NCI-H2227 (cell line): Measurements from ENCODE around the gene DERL2.

ENCODE experiments used
- DNase-seq: peaks from one replicate; lab custom pipeline; 2025; ENCODE audit not compliant: unreplicated experiment; lab: John Stamatoyannopoulos, UW

DERL2 gene

DNA sequence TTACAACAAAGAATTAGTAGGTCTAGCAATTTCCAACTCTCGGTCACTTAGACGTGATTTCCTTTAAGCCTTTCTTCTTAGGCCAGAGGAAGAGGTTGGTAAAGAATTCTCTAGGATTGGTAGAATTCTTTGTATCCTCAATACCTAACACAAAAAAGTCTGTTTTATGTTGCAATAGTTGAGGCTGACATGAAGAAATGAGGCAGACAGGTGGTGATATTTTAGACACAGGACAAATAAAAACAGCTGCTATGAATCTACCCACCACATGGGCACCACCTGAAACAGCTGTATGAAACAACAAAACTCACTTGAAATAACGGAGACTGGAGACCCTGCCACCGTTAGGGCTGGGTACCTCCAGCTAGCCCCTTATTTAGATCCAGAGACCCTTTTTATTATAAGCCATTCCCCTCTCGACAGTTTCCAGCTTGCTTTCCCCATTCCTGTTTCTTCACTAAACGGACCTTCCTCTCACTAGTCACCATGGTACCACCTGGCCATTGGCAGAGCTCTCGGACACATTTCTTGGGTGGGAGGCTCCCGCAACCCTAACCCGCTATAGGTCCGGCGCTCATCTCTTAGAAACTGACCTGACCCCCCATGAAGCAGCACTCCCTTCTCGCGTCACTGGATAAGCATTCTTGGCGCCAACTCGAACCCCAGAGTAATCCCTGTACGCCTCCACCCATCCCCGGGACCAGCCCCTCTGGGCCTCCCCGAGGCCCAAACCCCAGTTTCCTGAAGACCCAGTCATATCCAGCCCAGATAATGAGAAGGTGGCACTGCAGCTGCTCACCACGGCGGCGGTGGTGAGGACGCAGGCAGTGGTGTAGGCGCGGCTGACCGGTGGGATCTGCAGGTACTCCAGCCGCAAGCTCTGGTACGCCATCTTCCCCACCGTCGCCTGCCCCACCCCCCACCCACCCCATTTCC lies at the start of gene DERL2:
Gene DERL2, minus strand, starts transcription at position 909 of the 936 bp plus-strand sequence. Its CDS starts 17 bp downstream, at position 892.
- peak; percentile 68 for DNase-seq

DNA sequence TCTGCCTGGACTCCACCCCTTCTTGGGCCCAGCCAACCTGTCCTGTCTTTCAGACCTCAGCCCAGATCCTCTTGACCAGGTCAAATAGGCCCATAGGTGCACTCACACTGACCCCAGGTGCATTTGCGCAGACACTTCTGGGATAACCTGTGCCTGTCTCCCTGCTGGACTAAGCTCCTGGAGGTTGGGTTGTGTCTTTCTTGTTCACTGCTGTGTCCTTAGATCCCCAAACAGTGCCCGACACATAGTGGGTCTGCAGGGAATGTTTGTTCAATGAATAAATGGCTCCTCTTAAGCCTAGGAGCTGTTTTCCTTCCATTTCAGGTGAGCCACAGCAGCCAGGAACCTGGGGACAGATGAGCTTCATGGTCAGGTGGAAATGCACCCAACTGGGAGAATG lies 49.5 kb upstream of the DERL2 start:
- DNase-seq: no peak

DNA sequence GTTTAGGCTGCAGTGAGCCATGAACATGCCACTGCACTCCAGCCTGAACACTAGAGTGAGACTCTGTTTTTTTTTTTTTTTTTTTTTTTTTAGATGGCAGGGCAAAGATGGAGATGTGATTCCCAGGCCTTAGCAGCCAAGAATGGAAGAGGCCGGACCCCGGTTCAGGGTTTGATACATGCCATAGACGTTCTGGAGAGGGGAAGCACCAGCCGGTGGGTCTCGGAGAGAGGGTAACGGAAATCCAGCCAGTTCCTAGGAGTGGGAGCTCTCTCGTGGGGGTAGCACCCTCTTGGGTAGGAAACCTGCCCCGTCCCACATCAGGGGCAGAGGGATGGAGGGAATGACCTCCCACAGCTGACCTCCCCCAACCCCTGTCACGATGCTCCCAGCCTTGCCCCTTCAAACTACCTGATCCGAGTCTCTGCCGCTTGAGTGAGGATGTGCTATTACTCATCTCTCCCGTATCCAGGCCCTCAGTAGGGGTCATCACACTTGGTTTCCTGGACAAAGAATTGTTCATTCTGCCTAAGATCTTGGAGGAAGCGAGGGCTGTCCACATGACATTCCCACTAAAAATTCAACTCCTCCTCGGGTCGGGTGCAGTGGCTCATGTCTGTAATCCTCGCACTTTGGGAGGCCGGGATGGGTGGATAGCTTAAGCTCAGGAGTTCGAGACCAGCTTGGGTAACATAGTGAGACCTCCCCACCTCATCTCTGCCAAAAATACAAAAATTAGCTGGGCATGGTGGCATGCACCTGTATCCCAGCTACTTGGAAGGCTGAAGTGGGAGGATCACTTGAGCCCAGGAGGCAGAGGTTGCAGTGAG lies 47.7 kb upstream of the DERL2 start:
- DNase-seq: no peak

DNA sequence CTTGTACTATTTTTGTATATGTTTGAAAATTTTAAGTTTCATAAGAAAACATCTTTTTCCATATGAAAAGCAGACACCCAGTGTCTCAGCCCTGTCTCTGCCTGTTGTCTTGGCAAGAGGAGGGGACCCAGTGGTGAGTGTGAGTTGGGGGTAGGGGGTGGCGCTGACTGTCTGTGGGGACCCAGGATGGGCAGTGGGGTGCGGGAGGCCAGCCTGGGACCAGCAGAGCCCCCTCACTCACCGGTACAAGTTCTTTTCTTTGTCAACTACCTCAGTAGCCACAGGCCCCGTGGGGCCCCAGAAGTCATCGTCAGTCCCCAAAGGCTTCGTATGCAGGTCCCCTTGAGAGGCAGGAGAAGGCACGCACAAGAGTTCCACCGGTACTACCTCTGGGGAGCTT lies 46.6 kb upstream of the DERL2 start:
- DNase-seq: no peak

DNA sequence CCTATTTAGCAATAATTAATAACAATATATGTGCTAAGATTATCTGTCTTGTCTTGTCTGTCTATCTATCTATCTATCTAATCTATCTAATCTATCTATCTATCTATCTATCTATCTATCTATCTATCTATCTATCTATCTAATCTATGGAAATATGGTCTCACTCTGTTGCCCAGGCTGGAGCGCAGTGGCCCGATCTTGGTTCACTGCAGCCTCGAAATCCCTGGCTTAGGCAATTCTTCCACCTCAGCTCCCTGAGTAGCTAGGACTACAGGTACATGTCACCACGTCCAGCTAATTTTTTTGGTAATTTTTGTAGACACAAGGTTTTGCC lies 45.1 kb upstream of the DERL2 start:
- no peak for DNase-seq

DNA sequence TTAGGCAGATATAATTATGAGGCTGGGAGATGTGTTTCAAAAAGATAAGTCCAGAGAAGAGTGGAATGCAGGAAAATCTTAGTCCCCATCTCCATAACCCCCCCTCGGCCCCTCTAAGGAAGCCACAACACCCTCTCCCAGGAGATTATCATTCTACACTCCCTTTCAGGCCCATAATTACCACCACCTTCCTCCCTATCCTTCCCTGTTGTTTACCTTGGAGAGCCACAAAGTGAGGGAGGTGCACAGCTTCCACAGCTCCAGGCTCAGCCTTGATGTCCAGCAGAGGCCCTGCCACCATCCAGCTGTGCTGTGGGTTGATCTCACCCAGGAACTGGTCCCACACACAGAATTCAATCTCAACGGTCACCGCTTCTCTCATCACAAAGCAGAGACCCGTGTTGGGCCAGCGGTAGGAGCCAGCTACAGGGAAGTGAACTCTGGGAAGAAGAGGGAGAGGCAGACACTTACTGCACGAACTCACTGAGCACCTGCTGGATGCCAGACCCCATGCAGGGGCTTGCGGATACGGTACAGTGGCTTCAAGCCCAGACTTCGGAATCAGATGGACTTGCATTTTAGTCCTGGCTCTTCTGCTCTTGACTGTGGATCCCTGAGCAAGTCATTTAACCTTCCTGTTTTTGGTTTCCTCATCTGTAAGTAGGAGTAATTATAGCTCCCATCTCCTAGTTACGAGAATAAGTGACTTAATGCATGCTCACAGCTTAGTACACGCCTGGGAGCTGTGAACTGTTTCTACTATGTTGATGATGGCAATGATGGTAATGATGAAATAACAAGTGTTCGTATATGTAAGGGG lies 44.5 kb upstream of the DERL2 start:
- no peak for DNase-seq

DNA sequence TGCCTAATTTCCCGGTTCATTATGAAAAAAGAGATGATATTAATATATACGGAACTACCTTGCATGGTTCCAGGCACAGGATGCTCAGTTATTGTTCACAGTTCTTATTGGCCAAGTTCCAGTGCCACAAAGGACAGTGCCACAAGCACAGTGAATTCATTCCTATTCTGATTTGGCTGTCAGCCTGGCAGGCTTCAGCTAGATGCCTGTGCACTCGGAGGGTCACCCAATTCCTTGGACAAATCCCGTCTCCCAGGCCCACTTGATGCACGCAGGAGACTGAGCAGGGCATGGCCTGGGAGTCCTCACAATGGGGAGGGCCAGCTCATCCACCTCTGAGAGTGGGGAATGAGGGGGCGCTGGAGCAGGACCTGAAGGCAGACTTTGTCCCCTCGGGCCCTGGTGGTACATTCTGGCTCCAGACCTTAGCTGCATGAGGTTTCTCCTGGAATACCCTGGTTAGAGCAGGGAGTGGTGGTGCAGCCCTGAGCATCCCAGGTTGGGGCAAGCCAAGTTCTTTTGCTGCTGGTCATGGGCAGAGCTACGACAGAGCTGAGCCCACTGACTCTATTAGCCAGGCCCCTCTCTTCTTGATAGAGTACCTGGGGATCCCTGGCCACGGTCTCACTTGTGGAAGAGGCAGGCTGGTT lies 41.7 kb upstream of the DERL2 start:
- DNase-seq: no peak

DNA sequence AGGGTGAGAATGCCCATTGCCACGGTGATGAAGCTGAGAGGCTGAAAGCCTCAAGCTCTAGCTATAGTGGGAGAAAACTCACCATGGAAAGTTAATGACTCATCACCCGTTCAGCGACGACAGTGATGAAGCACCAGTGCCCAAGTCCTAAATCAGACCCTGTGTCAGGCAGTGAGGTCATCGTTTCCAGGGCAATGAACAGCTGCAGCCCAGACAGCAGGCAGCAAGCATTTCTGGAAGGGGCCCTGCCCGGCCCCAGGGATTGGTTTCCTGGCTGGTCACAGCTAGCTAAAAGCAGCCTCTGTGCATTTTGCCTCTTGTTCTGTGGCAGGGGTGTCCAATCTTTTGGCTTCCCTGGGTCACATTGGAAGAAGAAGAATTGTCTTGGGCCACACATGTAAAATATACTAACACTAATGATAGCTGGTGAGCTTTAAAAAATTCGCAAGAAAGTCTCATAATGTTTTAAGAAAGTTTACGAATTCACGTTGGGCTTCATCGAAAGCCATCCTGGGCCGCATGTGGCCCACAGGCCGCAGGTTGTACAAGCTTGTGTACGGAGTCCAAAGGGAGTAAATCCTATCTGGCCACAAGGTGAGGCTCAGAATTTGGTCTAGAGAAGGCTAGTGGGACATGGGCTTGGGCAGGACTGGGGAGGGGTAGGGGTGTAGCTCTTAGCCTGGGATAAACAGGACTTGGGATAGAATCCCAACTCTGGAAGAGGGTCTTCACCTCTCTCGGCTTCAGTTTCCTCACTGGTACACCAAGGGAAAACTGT lies 41.0 kb upstream of the DERL2 start:
- DNase-seq: peak; percentile 44

DNA sequence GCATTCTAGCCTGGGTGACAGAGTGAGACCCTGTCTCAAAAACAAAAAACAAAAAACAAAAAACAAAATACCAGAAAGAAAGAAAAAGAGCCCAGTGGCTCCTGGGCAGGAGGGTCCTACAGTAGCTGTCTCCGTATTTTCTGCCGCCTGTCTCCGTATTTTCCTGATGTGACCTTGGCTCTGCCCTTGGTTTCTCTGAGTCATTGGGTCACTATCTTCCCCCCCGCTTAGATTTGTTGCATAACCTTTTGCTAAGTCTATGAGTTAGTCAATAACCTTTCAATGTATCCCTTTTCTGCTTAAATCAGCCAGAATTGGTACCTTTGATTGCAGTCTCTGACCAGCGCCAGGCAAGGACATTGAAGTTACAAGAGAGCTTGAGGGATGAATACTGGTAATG lies 37.3 kb upstream of the DERL2 start:
- no peak for DNase-seq

DNA sequence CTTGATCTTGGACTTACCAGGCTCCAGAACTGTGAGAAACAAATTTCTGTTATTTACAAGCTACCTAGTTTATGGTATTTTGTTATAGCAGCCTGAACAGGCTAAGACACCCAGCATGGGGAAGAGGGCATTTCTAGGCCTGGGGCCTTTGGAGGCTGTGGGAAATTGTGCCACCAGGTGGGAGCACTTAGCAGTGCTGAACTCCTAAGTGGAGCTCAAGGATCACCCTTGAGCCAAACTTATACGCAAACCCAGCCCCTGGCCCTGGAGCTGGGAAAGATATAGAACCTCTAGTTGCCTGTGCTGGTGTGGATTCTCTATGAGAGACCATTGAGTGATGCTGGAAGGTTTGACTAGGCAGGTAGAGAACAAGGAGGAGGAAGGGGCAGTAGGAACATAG lies 36.5 kb upstream of the DERL2 start:
- no peak for DNase-seq

DNA sequence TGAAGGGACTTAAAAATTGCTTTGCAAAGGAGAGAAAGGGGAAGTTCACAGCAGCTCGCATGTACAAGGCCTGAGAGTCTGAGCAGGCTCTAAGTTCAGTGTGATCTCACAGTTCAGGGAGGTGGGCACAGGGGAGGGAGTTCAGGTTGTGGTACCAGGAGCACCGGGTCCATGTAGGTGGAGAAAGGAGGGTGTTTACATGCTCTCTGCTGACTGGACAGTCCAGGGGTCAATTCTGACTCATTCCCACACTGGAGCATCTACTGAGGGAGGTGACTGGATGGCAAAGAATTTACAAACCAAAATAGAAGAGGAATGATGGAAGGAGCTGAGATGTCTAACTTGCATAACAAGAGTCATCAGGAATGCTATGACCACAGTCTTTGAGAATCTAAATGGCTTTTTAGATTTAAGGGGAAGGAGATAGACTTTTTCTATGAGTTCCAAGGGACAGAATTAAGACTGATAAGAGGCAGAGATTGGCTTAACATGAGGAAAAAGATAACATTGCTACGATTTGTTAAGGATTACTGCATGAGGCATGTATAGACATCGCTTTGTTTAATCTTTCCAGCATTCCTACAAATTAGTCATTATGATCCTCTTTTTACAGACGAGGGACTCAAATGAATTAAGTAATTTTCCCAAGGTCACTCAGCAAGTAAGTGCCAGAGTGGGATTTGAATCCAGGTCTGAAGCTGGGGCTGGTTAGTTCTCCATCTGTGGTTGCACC lies 30.2 kb upstream of the DERL2 start:
- no peak for DNase-seq

DNA sequence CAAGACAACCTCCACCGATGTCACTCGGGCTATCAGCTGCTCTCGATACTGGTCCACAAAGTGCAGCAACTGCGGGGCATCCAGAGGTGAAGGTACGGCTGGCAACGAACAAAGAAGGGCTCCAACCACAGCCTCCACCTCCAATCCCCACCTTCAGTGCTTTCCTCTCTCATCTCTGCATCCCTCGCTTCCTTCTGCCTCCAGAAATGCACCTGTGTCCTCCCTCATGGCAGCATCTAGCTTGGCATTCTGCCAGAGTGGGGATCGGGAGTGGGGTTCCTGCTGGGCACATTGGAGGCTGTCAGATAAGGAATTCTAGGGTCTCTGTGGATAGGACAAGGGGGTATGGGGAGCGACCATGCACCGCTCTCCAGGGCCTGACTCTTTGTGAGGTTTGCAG lies 29.0 kb upstream of the DERL2 start:
- DNase-seq: no peak

DNA sequence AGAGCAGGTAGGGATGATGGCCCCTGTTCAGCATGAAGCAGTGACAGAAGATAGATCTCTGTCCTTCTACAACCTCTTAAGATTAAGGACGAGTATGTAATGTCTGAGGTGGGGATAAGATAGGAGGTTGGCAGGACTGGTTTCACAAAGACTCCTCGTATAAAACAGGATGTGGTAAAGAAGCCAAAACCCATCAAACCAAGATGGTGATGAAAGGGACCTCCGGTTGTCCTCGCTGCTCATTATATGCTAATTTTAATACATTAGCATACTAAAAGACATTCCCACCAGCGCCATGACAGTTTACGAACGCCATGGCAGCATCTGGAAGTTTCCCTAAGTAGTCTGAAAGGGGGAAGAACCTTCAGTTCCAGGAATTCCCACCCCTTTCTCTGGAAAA lies 27.6 kb upstream of the DERL2 start:
- DNase-seq: no peak

DNA sequence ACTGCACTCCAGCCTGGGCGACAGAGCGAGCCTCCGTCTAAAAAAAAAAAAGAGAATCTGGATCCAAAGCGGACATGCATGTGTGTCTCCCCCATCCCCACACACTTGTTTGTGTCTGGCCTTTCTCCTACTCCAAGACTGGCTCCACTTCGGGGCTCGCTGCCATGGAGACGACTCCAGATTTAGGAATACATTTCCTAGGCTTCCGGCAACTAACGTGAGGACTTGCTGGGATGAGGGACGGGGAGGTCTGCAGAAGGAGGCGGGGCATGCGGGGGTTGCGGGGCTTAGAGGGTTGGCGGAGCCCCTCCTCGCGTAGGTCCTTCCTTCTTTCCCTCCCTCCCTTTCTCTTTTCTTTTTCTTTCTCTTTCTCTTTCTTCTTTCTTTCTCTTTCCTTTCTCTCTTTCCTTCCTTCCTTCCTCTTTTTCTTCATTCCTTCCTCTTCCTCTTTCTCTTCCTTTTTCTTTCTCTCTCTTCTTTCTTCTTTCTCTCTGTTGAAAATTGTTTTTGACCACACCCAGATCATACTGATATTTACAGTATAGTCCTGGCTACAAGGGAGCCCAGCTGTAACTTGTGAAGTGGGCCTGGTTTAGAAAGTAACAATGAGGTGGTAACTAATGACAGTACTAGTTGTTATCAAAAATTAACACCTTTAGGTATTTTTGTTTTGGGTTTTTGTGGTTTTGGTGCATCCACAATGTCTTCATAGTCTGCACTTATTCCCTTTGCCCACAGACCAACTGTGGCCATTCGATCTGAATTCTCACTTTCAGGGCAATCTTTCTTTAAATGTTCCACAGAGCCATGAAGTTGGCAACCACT lies 25.6 kb upstream of the DERL2 start:
- DNase-seq: no peak

DNA sequence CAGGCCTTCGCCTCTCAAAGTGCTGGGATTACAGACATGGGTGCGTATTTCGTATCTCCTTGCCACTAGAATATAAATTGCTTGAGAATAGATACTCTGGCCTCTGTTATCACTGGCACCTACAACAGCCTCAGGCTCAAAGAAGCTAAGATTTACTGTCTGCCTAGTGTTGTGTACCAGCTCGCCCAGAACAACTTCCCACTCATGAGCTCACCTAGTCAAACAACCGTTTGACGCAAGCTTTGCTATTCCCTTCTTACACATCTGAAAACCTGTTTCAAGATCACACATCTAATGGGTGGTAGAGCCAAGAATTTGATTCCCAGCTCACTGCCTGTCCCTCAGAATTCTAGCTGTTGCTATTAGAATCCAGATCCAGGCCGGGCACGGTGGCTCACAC lies 24.8 kb upstream of the DERL2 start:
- no peak for DNase-seq

DNA sequence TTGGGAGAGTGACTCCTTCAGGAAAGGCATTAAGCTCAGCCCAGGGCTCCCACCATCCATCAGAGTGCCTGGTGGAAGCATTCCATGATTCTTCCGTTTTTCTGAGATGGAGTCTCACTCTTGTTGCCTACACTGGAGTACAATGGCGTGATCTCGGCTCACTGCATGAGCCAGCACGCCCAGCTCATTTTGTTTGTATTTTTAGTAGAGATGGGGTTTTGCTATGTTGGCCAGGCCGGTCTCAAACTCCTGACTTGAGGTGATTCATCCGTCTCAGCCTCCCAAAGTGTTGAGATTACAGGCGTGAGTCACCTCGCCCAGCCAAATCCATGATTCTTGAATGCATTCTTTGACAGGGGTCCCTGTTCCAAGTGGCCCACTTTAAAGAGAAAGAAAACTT lies 23.5 kb upstream of the DERL2 start:
- DNase-seq: no peak

DNA sequence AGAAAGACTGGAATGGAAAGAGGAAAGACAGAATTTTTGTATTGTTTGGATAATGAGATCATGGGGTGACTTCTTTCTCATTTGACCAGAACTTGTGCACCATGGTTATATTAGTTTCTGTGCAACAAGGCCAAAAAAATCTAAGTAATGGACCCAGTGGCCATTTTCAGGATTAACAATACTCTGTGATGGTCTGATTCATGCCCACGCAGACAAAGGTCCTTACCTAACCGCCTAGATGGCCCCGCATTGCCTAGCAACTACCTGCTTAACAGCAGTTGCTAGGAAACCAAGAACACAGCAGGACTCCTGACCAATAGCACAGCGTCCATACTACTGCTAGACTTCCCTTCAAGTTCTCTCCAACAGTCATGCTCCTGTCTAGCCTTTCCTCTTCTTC lies 22.8 kb upstream of the DERL2 start:
- DNase-seq: peak; percentile 88

DNA sequence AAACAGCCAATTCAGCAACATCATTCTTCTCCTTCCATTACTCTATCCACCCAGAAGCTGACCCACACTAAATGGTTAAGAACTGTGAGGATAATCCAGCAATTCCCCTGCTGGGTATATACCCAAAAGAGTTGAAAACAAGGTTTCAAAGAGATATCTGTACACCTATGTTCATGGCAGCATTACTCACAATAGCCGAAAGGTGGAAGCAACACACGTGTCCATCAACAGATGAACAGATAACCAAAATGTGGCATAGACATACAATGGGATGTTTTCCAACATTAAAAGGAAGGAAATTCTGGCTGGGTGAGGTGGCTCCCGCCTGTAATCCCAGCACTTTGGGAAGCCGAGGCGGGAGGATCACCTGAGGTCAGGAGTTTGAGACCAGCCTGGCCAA lies 20.3 kb upstream of the DERL2 start:
- DNase-seq: no peak

DNA sequence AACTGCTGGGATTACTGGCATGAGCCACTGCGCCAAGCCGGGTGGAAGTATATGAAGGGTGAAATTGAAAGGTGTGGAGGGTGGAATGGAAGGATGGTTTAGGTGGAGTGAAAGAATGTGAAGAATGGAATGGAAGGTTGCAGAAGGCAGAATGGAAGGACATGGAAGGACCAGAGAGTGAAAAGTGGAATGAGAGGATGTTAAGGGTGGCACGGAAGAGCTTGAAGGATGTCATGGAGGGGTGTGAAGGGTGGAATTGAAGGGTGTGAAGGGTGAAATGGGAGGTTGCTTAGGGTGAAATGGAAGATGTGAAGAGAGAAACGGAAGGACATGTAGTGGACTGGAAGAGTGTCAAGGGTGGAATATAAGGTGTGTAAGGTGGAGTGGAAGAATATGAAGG lies 16.6 kb upstream of the DERL2 start:
- DNase-seq: no peak
